Nephron progenitor cell (in vitro differentiated cells): ENCODE results near the gene FAM174C.

Experiments used
- DNase-seq: peaks from one replicate; pipeline ENCODE4 v3.0.0; 2021
- H3K27ac Mint-ChIP-seq: 2 replicates; pipeline ENCODE4 v1.8.0; 2021; ENCODE audit warnings: mild to moderate bottlenecking, moderate library complexity, mixed read lengths
- H3K27me3 Mint-ChIP-seq: 2 replicates; pipeline ENCODE4 v1.8.0; 2021; ENCODE audit warnings: mild to moderate bottlenecking, low read depth, mixed read lengths; ENCODE audit not compliant: poor library complexity
- H3K36me3 Mint-ChIP-seq: 2 replicates; pipeline ENCODE4 v1.8.0; 2021; ENCODE audit warnings: low read depth, mixed read lengths
- H3K4me1 Mint-ChIP-seq: 2 replicates; pipeline ENCODE4 v1.8.0; 2021; ENCODE audit warnings: mixed read lengths
- H3K4me3 Mint-ChIP-seq: 2 replicates; pipeline ENCODE4 v1.8.0; 2021; ENCODE audit warnings: mild to moderate bottlenecking, moderate library complexity, mixed read lengths
- H3K9me3 Mint-ChIP-seq: 2 replicates; pipeline ENCODE4 v1.8.0; 2021; ENCODE audit warnings: mild to moderate bottlenecking, moderate library complexity, mixed read lengths
- CTCF ChIP-seq: fragments of 200-600 bp; sonication (generic); IDR thresholded peaks from 2 replicates; pipeline ENCODE4 v1.5.0; 2021; ENCODE audit warnings: antibody characterized with exemption

FAM174C gene

GRCh38 chr19:1322198-1322981, 47.1 kb downstream of the FAM174C start:
- H3K36me3 Mint-ChIP-seq: no peaks in the 10 kb centered on the region
- H3K27ac Mint-ChIP-seq: peak overlapping the region; percentile 24
- no peak for TF ChIP-seq CTCF
- peaks cover 13% of the 10 kb centered on the region for H3K27me3 Mint-ChIP-seq
- H3K4me3 Mint-ChIP-seq: no peak overlapping the region
- H3K4me1 Mint-ChIP-seq: peaks cover 36% of the 10 kb centered on the region
- no peaks in the 10 kb centered on the region for H3K9me3 Mint-ChIP-seq
- DNase-seq: no peak

- TF ChIP-seq CTCF: no peak
- Mint-ChIP-seq H3K4me1 (peaks cover 31% of the 10 kb centered on the region), H3K4me3 (no peak overlapping the region), H3K36me3 (no peaks in the 10 kb centered on the region), H3K27me3 (peaks cover 6% of the 10 kb centered on the region), H3K27ac (peak overlapping the region; percentile 32), H3K9me3 (peaks cover 2% of the 10 kb centered on the region)
- DNase-seq: no peak
Measured at GRCh38 chr19:1324249-1324805, 49.0 kb downstream of the FAM174C start.

- H3K4me1 Mint-ChIP-seq: peaks cover 33% of the 10 kb centered on the region
- H3K27me3 Mint-ChIP-seq: peaks cover 6% of the 10 kb centered on the region
- no peak for TF ChIP-seq CTCF
- no peaks in the 10 kb centered on the region for H3K36me3 Mint-ChIP-seq
- no peak overlapping the region for H3K4me3 Mint-ChIP-seq
- no peak for DNase-seq
- H3K27ac Mint-ChIP-seq: no peak overlapping the region
- peaks cover 3% of the 10 kb centered on the region for H3K9me3 Mint-ChIP-seq
Measured at GRCh38 chr19:1324806-1325567, 49.7 kb downstream of the FAM174C start.

- H3K27ac Mint-ChIP-seq: no peak overlapping the region
Measured at GRCh38 chr19:1325568-1326294, 50.4 kb downstream of the FAM174C start.

GRCh38 chr19:1327125-1327524, 51.8 kb downstream of the FAM174C start:
- Mint-ChIP-seq H3K4me3 (no peak overlapping the region), H3K4me1 (peaks cover 38% of the 10 kb centered on the region), H3K27ac (peak overlapping the region; percentile 68), H3K9me3 (peaks cover 3% of the 10 kb centered on the region), H3K36me3 (no peaks in the 10 kb centered on the region), H3K27me3 (peaks cover 7% of the 10 kb centered on the region)
- TF ChIP-seq CTCF: no peak
- no peak for DNase-seq

More at GRCh38 chr19:1325568-1326294, 50.4 kb downstream of the FAM174C start:
- DNase-seq: no peak
- peaks cover 3% of the 10 kb centered on the region for H3K9me3 Mint-ChIP-seq
- H3K4me3 Mint-ChIP-seq: no peak overlapping the region
- peaks cover 6% of the 10 kb centered on the region for H3K27me3 Mint-ChIP-seq
- peaks cover 37% of the 10 kb centered on the region for H3K4me1 Mint-ChIP-seq
- H3K36me3 Mint-ChIP-seq: no peaks in the 10 kb centered on the region
- TF ChIP-seq CTCF: no peak
